ENCODE measurements around the gene PLEKHA5. TPM values are rescaled to one million over a fixed set of nuclear protein-coding genes. Genes with fewer than 3 reads are reported as not detected.
A peak's percentile ranks its signal among the peaks of the same experiment; 100 is the strongest.

PLEKHA5 gene
- polyA plus RNA-seq, 1 donor (not counting 4 experiments of a cell fraction or from before 2014, with no cell fraction given): 21.7 TPM

DNA sequence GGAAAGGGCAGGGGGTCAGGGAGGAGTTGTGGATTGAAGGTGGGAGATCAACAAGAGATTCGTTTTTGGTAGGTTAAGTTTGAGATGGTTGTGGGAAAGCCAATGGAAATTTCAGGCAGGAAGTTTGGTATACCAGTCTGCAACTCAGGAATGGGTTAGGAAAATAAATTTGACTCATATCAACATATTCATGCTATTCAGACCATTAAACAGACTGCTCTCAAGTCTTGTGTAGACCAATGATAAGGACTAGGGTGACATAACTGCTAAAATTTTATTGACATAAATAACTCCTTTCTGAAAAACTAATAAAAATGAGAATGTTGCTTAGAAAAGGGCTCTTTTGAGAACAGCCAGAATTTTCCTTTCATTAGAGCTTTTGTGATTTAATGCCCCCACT, 60.0 kb downstream of the PLEKHA5 start:
- H3K4me3 ChIP-seq (ENCODE audit: control insufficient read depth in 2 of 3, extremely low read depth in 1 of 3, insufficient read depth in 2 of 3, low read depth in 1 of 3, low read length in 3 of 3): no peak overlapping the region
- H3K27me3 ChIP-seq (ENCODE audit: control insufficient read depth, extremely low read depth, insufficient read depth, low read length): no peaks in the 10 kb centered on the region
- FAIRE-seq: peak; percentile 36
- no peak overlapping the region for H3K27ac ChIP-seq (ENCODE audit: control insufficient read depth, insufficient read depth, low read length)
- DNase-seq (ENCODE audit: low read depth, low spot score): no peak
- no peaks in the 10 kb centered on the region for H3K9me3 ChIP-seq (ENCODE audit: control insufficient read depth, low read depth, low read length)
- no peaks in the 10 kb centered on the region for H3K36me3 ChIP-seq (ENCODE audit: control insufficient read depth in 2 of 2, extremely low read depth in 1 of 2, insufficient read depth in 2 of 2, low read length in 2 of 2)
- H3K9ac ChIP-seq (ENCODE audit: control insufficient read depth, extremely low read depth, insufficient read depth, low read length): no peak overlapping the region
- TF ChIP-seq EZH2 (IDR thresholded peaks at IDR 0.05; ENCODE audit: low read length) (no peak), CTCF (optimal IDR thresholded peaks at IDR 0.05 in 1 of 3, IDR thresholded peaks at IDR 0.05 in 1 of 3, conservative IDR thresholded peaks at IDR 0.05 in 1 of 3; ENCODE audit: extremely low read depth in 1 of 3, insufficient read depth in 2 of 3, low read length in 3 of 3) (no peak)
- peaks cover 13% of the 10 kb centered on the region for H3K4me1 ChIP-seq (ENCODE audit: control insufficient read depth, extremely low read depth, insufficient read depth, low read length)
- no peak overlapping the region for H3K4me2 ChIP-seq (ENCODE audit: control insufficient read depth, extremely low read depth, insufficient read depth, low read depth, low read length)
- peaks cover 70% of the 10 kb centered on the region for H3K79me2 ChIP-seq (ENCODE audit: control insufficient read depth, insufficient read depth, low read length)
- no peaks in the 10 kb centered on the region for H4K20me1 ChIP-seq (ENCODE audit: control insufficient read depth, extremely low read depth, insufficient read depth, low read length)
- H2AFZ ChIP-seq (ENCODE audit: control insufficient read depth, low read length): no peak overlapping the region
- H3K9me1 ChIP-seq (ENCODE audit: control insufficient read depth, extremely low read depth, insufficient read depth, low read length): no peaks in the 10 kb centered on the region
- dilution Hi-C loops (cut with MboI; ENCODE audit: extremely low pct_ligation_motif_present, low sequenced_read_pairs): no loop called here

DNA sequence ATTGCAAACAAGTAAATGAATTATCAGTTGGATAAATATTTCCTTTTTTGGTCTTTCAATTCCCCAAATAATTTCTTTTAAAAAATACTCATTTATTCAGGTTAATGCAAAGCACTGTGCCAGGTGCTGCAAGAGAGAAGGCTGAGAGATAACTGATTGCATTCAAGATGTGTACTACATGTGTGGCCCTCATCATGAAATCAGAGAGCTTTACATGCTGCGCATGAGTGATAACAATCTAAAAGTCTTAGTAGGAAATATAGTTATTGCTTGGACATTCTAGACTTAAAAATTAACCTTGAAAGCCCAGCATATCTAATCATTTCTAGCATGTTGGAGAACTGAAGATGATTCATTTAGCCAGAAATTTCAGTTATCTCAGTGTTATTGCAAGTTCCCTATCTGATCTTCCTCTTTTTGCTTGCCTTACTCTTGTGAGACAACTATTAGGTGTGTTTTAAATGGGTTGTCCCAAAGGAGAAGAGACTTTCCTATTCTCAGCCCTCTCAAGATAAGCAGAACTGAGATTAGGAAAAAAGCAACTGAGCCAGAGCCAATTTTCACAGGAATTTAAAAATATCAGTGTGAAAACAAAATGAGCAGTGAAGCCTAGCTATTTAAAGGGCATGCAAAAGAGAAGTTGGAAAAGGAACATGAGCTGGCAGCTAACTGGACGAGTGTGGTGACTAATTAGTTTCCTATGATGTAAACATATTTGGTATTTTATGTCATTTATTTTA, 60.9 kb downstream of the PLEKHA5 start:
- no peak for FAIRE-seq
- no peaks in the 10 kb centered on the region for H3K9me3 ChIP-seq (ENCODE audit: control insufficient read depth, low read depth, low read length)
- H3K27ac ChIP-seq (ENCODE audit: control insufficient read depth, insufficient read depth, low read length): no peak overlapping the region
- H3K36me3 ChIP-seq (ENCODE audit: control insufficient read depth in 2 of 2, extremely low read depth in 1 of 2, insufficient read depth in 2 of 2, low read length in 2 of 2): no peaks in the 10 kb centered on the region
- H2AFZ ChIP-seq (ENCODE audit: control insufficient read depth, low read length): no peak overlapping the region
- dilution Hi-C loops (cut with MboI; ENCODE audit: extremely low pct_ligation_motif_present, low sequenced_read_pairs): no loop called here
- no peaks in the 10 kb centered on the region for H4K20me1 ChIP-seq (ENCODE audit: control insufficient read depth, extremely low read depth, insufficient read depth, low read length)
- TF ChIP-seq EZH2 (IDR thresholded peaks at IDR 0.05; ENCODE audit: low read length): no peak
- TF ChIP-seq CTCF (optimal IDR thresholded peaks at IDR 0.05 in 1 of 3, IDR thresholded peaks at IDR 0.05 in 1 of 3, conservative IDR thresholded peaks at IDR 0.05 in 1 of 3; ENCODE audit: extremely low read depth in 1 of 3, insufficient read depth in 2 of 3, low read length in 3 of 3): no peak
- H3K9ac ChIP-seq (ENCODE audit: control insufficient read depth, extremely low read depth, insufficient read depth, low read length): no peak overlapping the region
- peak overlapping the region; percentile 42 for H3K4me2 ChIP-seq (ENCODE audit: control insufficient read depth, extremely low read depth, insufficient read depth, low read depth, low read length)
- H3K79me2 ChIP-seq (ENCODE audit: control insufficient read depth, insufficient read depth, low read length): peaks cover 72% of the 10 kb centered on the region
- H3K27me3 ChIP-seq (ENCODE audit: control insufficient read depth, extremely low read depth, insufficient read depth, low read length): no peaks in the 10 kb centered on the region
- peak overlapping the region in 1 of 3 experiments; percentile 30 for H3K4me3 ChIP-seq (ENCODE audit: control insufficient read depth in 2 of 3, extremely low read depth in 1 of 3, insufficient read depth in 2 of 3, low read depth in 1 of 3, low read length in 3 of 3)
- no peak for DNase-seq (ENCODE audit: low read depth, low spot score)
- no peaks in the 10 kb centered on the region for H3K9me1 ChIP-seq (ENCODE audit: control insufficient read depth, extremely low read depth, insufficient read depth, low read length)
- peaks cover 13% of the 10 kb centered on the region for H3K4me1 ChIP-seq (ENCODE audit: control insufficient read depth, extremely low read depth, insufficient read depth, low read length)

All from keratinocyte (primary cell).